ENCODE results near the gene DYNC1LI1.

Gene DYNC1LI1

DNA sequence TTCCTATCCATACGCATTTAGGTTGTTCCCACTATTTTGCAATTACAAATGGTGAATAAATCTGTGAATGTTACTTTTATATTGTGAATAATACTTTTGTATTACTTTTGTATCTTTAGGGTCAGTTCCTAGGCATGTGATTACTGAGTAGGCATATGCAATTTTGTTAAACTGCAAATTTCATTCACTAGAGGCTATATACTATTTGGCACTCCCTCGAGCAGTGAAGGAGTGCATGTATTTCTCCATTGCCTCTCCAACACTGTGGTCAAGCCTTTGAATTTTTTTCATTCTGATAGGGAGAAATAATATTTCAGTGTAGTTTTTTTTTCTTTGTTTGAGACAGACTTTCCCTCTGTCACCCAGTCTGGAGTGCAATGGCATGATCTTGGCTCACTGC lies 59.7 kb downstream of the DYNC1LI1 start:
- no peak overlapping the region for H3K4me3 ChIP-seq (ENCODE audit: low read length)
- TF ChIP-seq, protein P1, sequence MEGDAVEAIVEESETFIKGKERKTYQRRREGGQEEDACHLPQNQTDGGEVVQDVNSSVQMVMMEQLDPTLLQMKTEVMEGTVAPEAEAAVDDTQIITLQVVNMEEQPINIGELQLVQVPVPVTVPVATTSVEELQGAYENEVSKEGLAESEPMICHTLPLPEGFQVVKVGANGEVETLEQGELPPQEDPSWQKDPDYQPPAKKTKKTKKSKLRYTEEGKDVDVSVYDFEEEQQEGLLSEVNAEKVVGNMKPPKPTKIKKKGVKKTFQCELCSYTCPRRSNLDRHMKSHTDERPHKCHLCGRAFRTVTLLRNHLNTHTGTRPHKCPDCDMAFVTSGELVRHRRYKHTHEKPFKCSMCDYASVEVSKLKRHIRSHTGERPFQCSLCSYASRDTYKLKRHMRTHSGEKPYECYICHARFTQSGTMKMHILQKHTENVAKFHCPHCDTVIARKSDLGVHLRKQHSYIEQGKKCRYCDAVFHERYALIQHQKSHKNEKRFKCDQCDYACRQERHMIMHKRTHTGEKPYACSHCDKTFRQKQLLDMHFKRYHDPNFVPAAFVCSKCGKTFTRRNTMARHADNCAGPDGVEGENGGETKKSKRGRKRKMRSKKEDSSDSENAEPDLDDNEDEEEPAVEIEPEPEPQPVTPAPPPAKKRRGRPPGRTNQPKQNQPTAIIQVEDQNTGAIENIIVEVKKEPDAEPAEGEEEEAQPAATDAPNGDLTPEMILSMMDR (conservative IDR thresholded peaks at IDR 0.05; ENCODE audit: low read length): no peak

DNA sequence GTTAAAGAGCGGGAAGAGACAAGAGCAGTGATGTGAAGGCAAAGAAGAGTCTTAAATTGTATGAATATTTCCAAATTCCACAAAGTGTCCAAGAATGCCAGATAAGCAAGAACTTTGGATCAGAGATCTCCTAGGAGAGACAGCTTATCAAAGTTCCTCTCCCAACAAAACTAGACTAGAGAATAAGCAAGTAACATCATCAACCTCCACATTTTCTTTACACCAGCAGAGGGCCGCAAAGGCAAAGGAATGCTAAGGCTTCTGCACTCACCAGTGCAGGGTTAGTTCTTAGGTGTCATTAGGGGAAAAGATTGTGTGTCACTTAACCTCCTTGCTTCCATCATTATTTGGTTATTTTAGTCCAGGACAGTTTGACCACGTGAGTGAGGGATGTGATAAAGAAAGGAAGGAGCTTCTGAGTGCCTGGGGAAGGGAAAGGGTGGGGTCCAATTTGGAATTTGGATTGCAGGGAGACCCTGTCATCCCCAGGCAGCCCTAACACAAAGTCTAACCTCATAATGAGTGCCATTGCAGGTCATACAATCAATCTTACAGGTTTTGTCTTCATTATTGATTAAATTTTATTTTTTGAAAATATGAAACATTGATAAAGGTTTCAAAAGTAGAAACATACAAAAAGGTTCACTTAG lies 60.5 kb downstream of the DYNC1LI1 start:
- H3K4me3 ChIP-seq (ENCODE audit: low read length): no peak overlapping the region
- peak; percentile 71 for DNase-seq (ENCODE audit: low read depth)
- TF ChIP-seq, protein P1 (conservative IDR thresholded peaks at IDR 0.05; ENCODE audit: low read length): peak; percentile 83

More for the DNA sequence above, 59.7 kb downstream of the DYNC1LI1 start:
- DNase-seq (ENCODE audit: low read depth): no peak

DNA sequence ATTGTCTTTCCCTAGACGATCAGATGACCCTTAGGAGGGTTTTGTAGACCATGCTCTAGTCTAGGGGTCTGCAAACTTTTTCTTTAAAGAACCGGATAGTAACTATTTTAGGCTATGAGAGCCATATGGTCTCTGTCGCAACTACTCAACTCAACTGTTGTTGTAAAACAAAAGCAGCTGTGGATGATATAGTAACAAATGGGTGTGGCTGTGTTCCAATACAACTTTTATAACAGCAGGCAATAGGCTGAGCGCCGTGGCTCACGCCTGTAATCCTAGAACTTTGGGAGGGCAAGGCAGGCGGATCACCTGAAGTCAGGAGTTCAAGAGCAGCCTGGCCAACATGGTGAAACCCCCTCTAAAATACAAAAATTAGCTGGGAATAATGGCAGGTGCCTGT lies 61.9 kb downstream of the DYNC1LI1 start:
- H3K4me3 ChIP-seq (ENCODE audit: low read length): no peak overlapping the region
- TF ChIP-seq, protein P1 (conservative IDR thresholded peaks at IDR 0.05; ENCODE audit: low read length): no peak
- peak; percentile 78 for DNase-seq (ENCODE audit: low read depth)

DNA sequence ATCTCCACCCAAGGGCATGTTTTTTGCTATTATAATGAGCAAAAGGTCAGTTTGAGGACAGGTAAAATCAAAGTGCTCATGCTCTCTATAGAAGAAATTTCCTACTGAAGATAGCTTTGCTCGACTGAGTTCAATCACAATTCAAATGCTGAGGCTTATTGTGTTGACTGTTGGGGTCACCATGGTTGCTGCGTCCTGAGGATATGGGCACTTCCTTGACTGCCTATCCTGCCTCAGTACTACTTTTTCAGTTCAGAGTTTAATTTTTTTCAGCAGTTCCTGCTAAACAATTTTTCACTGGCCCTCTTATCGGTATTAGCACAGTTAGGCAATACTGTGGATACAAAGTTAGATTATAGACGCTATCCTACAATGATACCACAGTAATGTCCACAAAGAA lies 64.2 kb downstream of the DYNC1LI1 start:
- TF ChIP-seq, protein P1 (conservative IDR thresholded peaks at IDR 0.05; ENCODE audit: low read length): no peak
- no peak overlapping the region for H3K4me3 ChIP-seq (ENCODE audit: low read length)
- no peak for DNase-seq (ENCODE audit: low read depth)

DNA sequence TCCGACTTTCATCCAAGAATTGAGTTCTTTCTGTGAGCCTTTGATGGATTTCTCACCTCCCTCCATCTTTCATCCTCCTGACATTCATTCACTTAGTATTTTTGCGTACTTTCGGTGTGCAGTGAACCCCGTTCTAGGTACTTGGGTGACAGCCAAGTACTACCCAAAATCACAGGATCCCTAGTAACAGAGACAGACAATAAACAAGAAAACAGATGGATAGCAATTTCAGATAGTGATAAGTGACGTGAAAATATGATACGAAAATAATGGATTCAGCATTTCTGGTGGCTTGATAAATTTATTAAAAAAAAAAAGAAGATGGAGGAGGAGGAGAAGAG lies 67.7 kb downstream of the DYNC1LI1 start:
- peak overlapping the region; percentile 97 for H3K4me3 ChIP-seq (ENCODE audit: low read length)
- TF ChIP-seq, protein P1 (conservative IDR thresholded peaks at IDR 0.05; ENCODE audit: low read length): no peak

DNA sequence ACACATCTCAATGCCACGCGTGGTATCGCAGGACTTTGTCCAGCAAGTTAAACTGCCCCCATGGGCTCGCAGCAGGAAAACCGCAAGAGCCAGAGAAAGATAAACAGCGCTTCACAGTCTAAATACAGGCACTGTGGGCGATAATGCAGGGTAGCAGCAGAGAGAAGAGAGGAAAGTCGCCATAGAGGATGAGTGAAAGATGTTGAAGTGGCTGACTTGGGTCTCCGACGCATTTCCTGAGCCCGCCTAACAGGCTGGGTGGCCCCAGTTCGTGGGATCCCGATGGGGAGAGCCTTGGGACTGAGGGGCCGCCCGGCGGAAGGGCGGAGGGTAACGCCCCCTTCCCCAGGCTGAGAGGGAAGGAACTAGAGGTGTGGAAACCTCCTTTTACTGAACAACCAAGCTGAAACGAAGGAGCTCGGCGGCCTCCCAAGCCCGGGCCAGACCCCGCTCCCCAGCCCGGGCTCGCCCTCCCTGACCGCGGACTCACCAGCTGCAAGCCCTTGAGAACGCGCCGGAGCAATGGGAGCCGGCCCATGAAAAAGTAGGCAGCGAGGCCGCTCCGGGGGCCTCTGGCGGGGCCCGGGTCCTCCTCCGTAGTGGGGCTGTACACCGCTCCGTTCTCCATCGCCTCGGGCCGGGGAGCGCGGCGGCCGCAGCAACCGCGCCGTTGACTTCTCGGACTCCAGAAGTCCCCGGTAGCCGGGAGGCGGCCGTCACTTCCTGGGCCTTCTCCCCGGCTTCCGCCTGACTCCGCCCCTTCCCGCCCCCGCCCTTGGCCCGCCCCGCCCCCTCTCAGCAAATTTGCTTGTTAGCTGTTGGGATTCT lies 68.3 kb downstream of the DYNC1LI1 start, which contains the start of gene CMTM6:
CMTM6 (minus strand) TSS at position 735 of the 828 bp plus-strand sequence; CDS start at position 628, 107 bp downstream.
- peak within 1 kb of the TSS; percentile 97 for H3K4me3 ChIP-seq (ENCODE audit: low read length)
- TF ChIP-seq, protein P1 (conservative IDR thresholded peaks at IDR 0.05; ENCODE audit: low read length): no peak
- DNase-seq (ENCODE audit: low read depth): peak; percentile 77

More for the DNA sequence above, 67.7 kb downstream of the DYNC1LI1 start:
- DNase-seq (ENCODE audit: low read depth): no peak

DNA sequence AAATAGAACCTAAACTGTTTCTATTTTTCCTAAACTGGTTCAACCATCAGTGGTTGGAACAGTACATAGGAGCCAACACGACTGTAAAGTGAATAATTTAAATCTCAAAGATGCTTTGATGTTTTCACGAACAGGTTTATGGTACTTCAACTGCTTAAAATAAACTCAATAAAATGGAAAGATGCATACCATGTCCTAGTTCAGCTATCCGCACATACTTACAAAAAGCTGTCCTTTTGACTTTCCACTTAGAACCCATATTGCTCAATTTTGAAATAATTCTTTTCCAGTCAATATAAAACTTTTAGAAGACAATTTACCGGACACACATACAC lies 68.9 kb downstream of the DYNC1LI1 start:
- TF ChIP-seq, protein P1 (conservative IDR thresholded peaks at IDR 0.05; ENCODE audit: low read length): no peak
- peak overlapping the region; percentile 97 for H3K4me3 ChIP-seq (ENCODE audit: low read length)
- no peak for DNase-seq (ENCODE audit: low read depth)

Data from AG10803 (cell line).